Fibroblast of lung (primary cell): ENCODE measurements around the gene ZNRF1. TPM values are rescaled to one million over a fixed set of nuclear protein-coding genes. Genes with fewer than 3 reads are reported as not detected.
"Not testable (repeated sequence)": the region's sequence is repeated elsewhere in the genome, so short reads cannot be mapped to it uniquely, and the experiment has no call there.

Experiments used
- DNase-seq, 2 donors: peaks; one replicate each; pipeline versions ENCODE4 v3.0.0 to v3.0.0-alpha.2; 2010; ENCODE audit warnings: low read depth in 2 of 2
- H2AFZ ChIP-seq: 2 replicates; pipeline ENCODE4 v1.5.1; 2012; ENCODE audit warnings: low read length, control low read depth, inconsistent platforms
- H3K27ac ChIP-seq: 2 replicates; pipeline ENCODE4 v1.5.1; 2011; ENCODE audit warnings: low read length, control low read depth; ENCODE audit not compliant: insufficient read depth
- H3K27me3 ChIP-seq: 2 replicates; pipeline ENCODE4 v1.5.1; 2011; ENCODE audit warnings: mild to moderate bottlenecking, low read length; ENCODE audit not compliant: control insufficient read depth, insufficient read depth
- H3K36me3 ChIP-seq: 2 replicates; pipeline ENCODE4 v1.5.1; 2011; ENCODE audit warnings: low read length; ENCODE audit not compliant: control insufficient read depth, insufficient read depth
- H3K4me1 ChIP-seq: 2 replicates; pipeline ENCODE4 v1.5.1; 2011; ENCODE audit warnings: low read length; ENCODE audit not compliant: control insufficient read depth, insufficient read depth; ENCODE audit errors: extremely low read depth
- H3K4me2 ChIP-seq: 2 replicates; pipeline ENCODE4 v1.5.1; 2011; ENCODE audit warnings: low read length, control low read depth; ENCODE audit not compliant: insufficient read depth; ENCODE audit errors: extremely low read depth
- H3K4me3 ChIP-seq, 4 experiments: fragments of 200-600 bp in 1 of 4; sonication (generic) in 1 of 4; replicated peaks in 1 of 4; 2 replicates each; pipeline ENCODE4 v1.5.1; 2011 to 2016; ENCODE audit warnings: low read length in 4 of 4, low read depth in 3 of 4, mild to moderate bottlenecking in 3 of 4, control low read depth in 2 of 4, inconsistent platforms in 1 of 4, mixed read lengths in 1 of 4; ENCODE audit not compliant: insufficient read depth in 1 of 4; ENCODE audit errors: control extremely low read depth in 1 of 4
- H3K79me2 ChIP-seq: 2 replicates; pipeline ENCODE4 v1.5.1; 2012; ENCODE audit warnings: mild to moderate bottlenecking, low read length, inconsistent platforms; ENCODE audit not compliant: control insufficient read depth, insufficient read depth
- H3K9ac ChIP-seq: 2 replicates; pipeline ENCODE4 v1.5.1; 2011; ENCODE audit warnings: mild to moderate bottlenecking, low read length, control low read depth; ENCODE audit not compliant: insufficient read depth
- H3K9me3 ChIP-seq: 2 replicates; pipeline ENCODE4 v1.5.1; 2012; ENCODE audit warnings: low read depth, low read length; ENCODE audit not compliant: control insufficient read depth, insufficient read depth
- H4K20me1 ChIP-seq: 2 replicates; pipeline ENCODE4 v1.5.1; 2011; ENCODE audit warnings: low read length; ENCODE audit not compliant: control insufficient read depth, insufficient read depth; ENCODE audit errors: extremely low read depth
- EZH2 ChIP-seq: IDR thresholded peaks from 2 replicates; pipeline ENCODE4 v1.5.1; 2012; ENCODE audit warnings: low read length, control low read depth, mild to moderate bottlenecking; ENCODE audit errors: missing control alignments
- polyA plus RNA-seq, 2 donors: library from polyadenylated mRNA; depleted of rRNA in 1 of 2; stranded (reverse) in 1 of 2; unstranded in 1 of 2; fragments of >200 nt; gene quantifications; 2 replicates each; pipeline ENCODE4 v1.2.1, GENCODE V29; 2011 to 2012; ENCODE audit warnings: missing spikeins in 1 of 2
- total RNA-seq: library from RNA; depleted of rRNA; stranded (reverse); fragments of >200 nt; gene quantifications from 2 replicates; pipeline ENCODE4 v1.2.1, GENCODE V29; 2014
- TF ChIP-seq, protein P1 (sequence below), 2 donors: IDR thresholded peaks in 1 of 2; conservative IDR thresholded peaks in 1 of 2; 1 replicate in 1 of 2; 2 replicates in 1 of 2; pipeline ENCODE4 v1.5.1; 2011 to 2012; ENCODE audit warnings: low read length in 2 of 2, control low read depth in 1 of 2, inconsistent platforms in 1 of 2, low read depth in 1 of 2, mild to moderate bottlenecking in 1 of 2

The ZNRF1 gene
- total and polyA plus RNA-seq, 2 donors (not counting 1 experiment from before 2014, with no cell fraction given), result 21.0 to 21.1 TPM

DNA sequence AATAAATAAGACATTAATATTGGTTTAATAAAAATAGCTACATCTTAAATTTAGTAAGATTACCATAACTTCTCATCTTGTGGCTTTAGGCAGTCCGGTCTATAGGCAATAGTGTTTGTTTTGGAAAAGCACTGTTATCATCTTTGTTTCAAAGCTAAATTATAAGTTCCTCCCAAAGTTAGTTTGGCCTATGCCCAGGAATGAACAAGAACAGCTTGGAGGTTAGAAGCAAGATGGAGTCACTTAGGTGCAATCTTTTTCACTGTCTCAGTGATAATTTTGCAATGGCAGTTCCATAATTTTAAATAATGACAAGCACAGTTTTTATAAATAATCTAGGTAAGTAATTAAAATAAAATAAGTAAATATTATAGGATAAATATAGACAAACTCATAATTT, 123.8 kb downstream of the ZNRF1 start:
- H3K79me2 ChIP-seq, result no peaks in the 10 kb centered on the region

DNA sequence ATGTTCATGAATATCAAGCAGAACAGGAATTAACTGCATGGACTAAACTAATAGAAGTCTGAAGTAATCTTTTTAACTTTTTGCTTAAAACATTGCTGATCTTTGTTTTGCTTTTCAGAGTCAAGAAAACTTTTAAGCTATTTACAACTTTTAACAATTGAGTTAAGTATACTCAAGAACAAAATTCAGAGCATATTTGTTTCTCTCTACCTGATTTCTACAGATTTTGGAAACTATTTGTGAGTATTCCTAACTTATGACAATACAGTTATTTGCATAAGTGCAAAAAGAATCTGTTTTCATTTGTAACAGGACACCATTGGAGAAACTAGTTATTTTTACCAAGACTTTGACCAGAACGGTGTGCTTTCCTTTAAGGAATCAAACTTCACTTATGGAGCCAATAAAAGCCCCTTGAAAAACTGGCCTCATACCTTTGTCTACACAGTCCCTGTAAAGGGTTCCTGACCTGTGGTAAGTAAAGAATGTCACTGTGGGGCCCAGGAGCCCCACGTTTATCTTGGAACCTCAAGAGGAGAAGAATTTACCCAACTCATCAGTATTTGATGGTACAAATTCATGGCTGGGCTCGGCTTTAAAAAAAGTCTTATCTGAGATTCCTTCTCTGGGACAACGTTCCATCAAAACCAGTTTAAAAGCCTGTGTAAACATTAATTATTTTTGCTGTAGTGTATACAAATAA, 129.0 kb downstream of the ZNRF1 start:
- Histone ChIP-seq H4K20me1 (no peaks in the 10 kb centered on the region), H3K4me3 (no peak overlapping the region), H3K4me1 (no peaks in the 10 kb centered on the region), H3K36me3 (no peaks in the 10 kb centered on the region), H3K9ac (no peak overlapping the region), H3K79me2 (no peaks in the 10 kb centered on the region), H2AFZ (no peak overlapping the region), H3K27ac (no peak overlapping the region), H3K4me2 (no peak overlapping the region), H3K27me3 (no peaks in the 10 kb centered on the region), H3K9me3 (no peaks in the 10 kb centered on the region)
- no peak for DNase-seq
- TF ChIP-seq, protein P1, sequence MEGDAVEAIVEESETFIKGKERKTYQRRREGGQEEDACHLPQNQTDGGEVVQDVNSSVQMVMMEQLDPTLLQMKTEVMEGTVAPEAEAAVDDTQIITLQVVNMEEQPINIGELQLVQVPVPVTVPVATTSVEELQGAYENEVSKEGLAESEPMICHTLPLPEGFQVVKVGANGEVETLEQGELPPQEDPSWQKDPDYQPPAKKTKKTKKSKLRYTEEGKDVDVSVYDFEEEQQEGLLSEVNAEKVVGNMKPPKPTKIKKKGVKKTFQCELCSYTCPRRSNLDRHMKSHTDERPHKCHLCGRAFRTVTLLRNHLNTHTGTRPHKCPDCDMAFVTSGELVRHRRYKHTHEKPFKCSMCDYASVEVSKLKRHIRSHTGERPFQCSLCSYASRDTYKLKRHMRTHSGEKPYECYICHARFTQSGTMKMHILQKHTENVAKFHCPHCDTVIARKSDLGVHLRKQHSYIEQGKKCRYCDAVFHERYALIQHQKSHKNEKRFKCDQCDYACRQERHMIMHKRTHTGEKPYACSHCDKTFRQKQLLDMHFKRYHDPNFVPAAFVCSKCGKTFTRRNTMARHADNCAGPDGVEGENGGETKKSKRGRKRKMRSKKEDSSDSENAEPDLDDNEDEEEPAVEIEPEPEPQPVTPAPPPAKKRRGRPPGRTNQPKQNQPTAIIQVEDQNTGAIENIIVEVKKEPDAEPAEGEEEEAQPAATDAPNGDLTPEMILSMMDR (conservative IDR thresholded peaks at IDR 0.05 in 1 of 2, IDR thresholded peaks at IDR 0.05 in 1 of 2; ENCODE audit: low read depth in 1 of 2, low read length in 2 of 2), result no peak
- TF ChIP-seq EZH2, result no peak

More for the DNA sequence above, 123.8 kb downstream of the ZNRF1 start:
- H3K27me3 ChIP-seq, result no peaks in the 10 kb centered on the region
- no peaks in the 10 kb centered on the region for H3K4me1 ChIP-seq
- DNase-seq, result no peak
- no peak overlapping the region for H3K4me3 ChIP-seq
- no peaks in the 10 kb centered on the region for H3K9me3 ChIP-seq
- H2AFZ ChIP-seq, result no peak overlapping the region
- no peaks in the 10 kb centered on the region for H3K36me3 ChIP-seq
- no peak overlapping the region for H3K27ac ChIP-seq
- no peaks in the 10 kb centered on the region for H4K20me1 ChIP-seq
- TF ChIP-seq, protein P1 (conservative IDR thresholded peaks at IDR 0.05 in 1 of 2, IDR thresholded peaks at IDR 0.05 in 1 of 2; ENCODE audit: low read depth in 1 of 2, low read length in 2 of 2), result no peak
- no peak for TF ChIP-seq EZH2
- no peak overlapping the region for H3K9ac ChIP-seq
- no peak overlapping the region for H3K4me2 ChIP-seq

DNA sequence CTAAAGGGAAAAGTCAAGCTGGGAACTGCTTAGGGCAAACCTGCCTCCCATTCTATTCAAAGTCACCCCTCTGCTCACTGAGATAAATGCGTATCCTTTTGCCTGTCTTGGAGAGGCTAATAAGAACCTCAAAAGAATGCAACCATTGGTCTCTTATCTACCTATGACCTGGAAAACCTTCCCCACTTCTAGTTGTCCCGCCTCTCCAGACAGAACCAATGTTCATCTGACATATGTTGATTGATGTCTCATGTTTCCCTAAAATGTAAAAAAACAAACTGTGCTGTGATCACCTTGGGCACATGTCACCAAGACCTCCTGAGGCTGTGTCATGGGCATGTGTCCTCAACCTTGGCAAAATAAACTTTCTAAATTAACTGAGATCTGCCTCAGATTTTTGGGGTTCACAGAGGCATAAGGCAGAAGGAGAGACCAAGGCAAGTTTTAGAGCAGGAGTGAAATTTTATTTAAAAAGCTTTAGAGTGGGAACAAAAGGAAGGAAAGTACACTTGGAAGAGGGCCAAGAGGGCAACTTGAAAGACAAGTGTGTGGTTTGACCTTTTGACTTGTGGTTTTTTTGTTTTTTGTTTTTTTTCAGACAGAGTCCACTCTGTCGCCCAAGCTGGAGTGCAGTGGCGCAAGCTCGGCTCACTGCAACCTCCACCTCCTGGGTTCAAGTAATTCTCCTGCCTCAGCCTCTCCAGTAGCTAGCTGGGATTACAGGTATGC, 130.8 kb downstream of the ZNRF1 start:
- not testable (repeated sequence) for H3K79me2 ChIP-seq, H3K4me1 ChIP-seq, H3K36me3 ChIP-seq, H3K27ac ChIP-seq, H3K9ac ChIP-seq, H3K9me3 ChIP-seq, H4K20me1 ChIP-seq, H3K4me3 ChIP-seq, DNase-seq, H3K4me2 ChIP-seq, H3K27me3 ChIP-seq, H2AFZ ChIP-seq
